Progenitor cell of endocrine pancreas (in vitro differentiated cells): ENCODE data around the gene SYNRG. TPM values are rescaled to one million over a fixed set of nuclear protein-coding genes. Genes with fewer than 3 reads are reported as not detected.

ENCODE experiments used
- DNase-seq: peaks from one replicate; pipeline ENCODE4 v3.0.0; 2021; ENCODE audit warnings: low spot score; ENCODE audit not compliant: unreplicated experiment
- H3K27ac Mint-ChIP-seq: 2 replicates; pipeline ENCODE4 v1.8.0; 2021; ENCODE audit warnings: mild to moderate bottlenecking, moderate library complexity, mixed read lengths
- H3K27me3 Mint-ChIP-seq: 2 replicates; pipeline ENCODE4 v1.8.0; 2021; ENCODE audit warnings: mixed read lengths
- H3K36me3 Mint-ChIP-seq: 2 replicates; pipeline ENCODE4 v1.8.0; 2022; ENCODE audit warnings: mixed read lengths; ENCODE audit not compliant: insufficient read depth
- H3K4me1 Mint-ChIP-seq: 2 replicates; pipeline ENCODE4 v1.8.0; 2021; ENCODE audit warnings: low read depth, mixed read lengths
- H3K4me3 Mint-ChIP-seq: 2 replicates; pipeline ENCODE4 v1.8.0; 2021; ENCODE audit warnings: low read depth, mild to moderate bottlenecking, moderate library complexity, mixed read lengths
- H3K9me3 Mint-ChIP-seq: 2 replicates; pipeline ENCODE4 v1.8.0; 2021; ENCODE audit warnings: low read depth, mixed read lengths
- CTCF ChIP-seq: fragments of 200-600 bp; sonication (generic); IDR thresholded peaks from one replicate; pipeline ENCODE4 v1.5.0; 2021; ENCODE audit warnings: antibody characterized with exemption, mild to moderate bottlenecking; ENCODE audit not compliant: unreplicated experiment
- total RNA-seq: library from RNA; stranded (reverse); gene quantifications from 2 replicates; pipeline ENCODE4 v1.2.1, GENCODE V29; 2021

SYNRG gene
- total RNA-seq, 1 donor from 2014 or later, result 73.0 TPM

GRCh38 chr17:37608351-37609169, 658 bp downstream of the SYNRG start:
- Mint-ChIP-seq H3K9me3 (no peaks in the 10 kb centered on the region), H3K4me3 (peak overlapping the region; percentile 92), H3K27me3 (no peaks in the 10 kb centered on the region), H3K36me3 (peaks cover 16% of the 10 kb centered on the region), H3K27ac (peak overlapping the region; percentile 97), H3K4me1 (peaks cover 14% of the 10 kb centered on the region)
- no peak for TF ChIP-seq CTCF
- peak; percentile 64 for DNase-seq

GRCh38 chr17:37607637-37608331, 1.4 kb downstream of the SYNRG start:
- Mint-ChIP-seq H3K27ac (peak overlapping the region; percentile 97), H3K36me3 (peaks cover 14% of the 10 kb centered on the region), H3K4me1 (peaks cover 14% of the 10 kb centered on the region), H3K27me3 (no peaks in the 10 kb centered on the region), H3K9me3 (no peaks in the 10 kb centered on the region), H3K4me3 (peak overlapping the region; percentile 92)
- DNase-seq, result no peak
- TF ChIP-seq CTCF, result no peak

GRCh38 chr17:37605813-37606505, 3.3 kb downstream of the SYNRG start:
- DNase-seq, result no peak
- TF ChIP-seq CTCF, result no peak
- peak overlapping the region; percentile 70 for H3K27ac Mint-ChIP-seq
- H3K27me3 Mint-ChIP-seq, result no peaks in the 10 kb centered on the region
- H3K4me3 Mint-ChIP-seq, result no peak overlapping the region
- peaks cover 18% of the 10 kb centered on the region for H3K36me3 Mint-ChIP-seq
- H3K9me3 Mint-ChIP-seq, result no peaks in the 10 kb centered on the region
- H3K4me1 Mint-ChIP-seq, result peaks cover 14% of the 10 kb centered on the region

GRCh38 chr17:37605081-37605480, 4.1 kb downstream of the SYNRG start:
- no peaks in the 10 kb centered on the region for H3K9me3 Mint-ChIP-seq
- peaks cover 20% of the 10 kb centered on the region for H3K36me3 Mint-ChIP-seq
- TF ChIP-seq CTCF, result no peak
- peaks cover 14% of the 10 kb centered on the region for H3K4me1 Mint-ChIP-seq
- no peak for DNase-seq
- H3K4me3 Mint-ChIP-seq, result no peak overlapping the region
- no peaks in the 10 kb centered on the region for H3K27me3 Mint-ChIP-seq
- H3K27ac Mint-ChIP-seq, result no peak overlapping the region

GRCh38 chr17:37604556-37604955, 4.7 kb downstream of the SYNRG start:
- Mint-ChIP-seq H3K27ac (no peak overlapping the region), H3K27me3 (no peaks in the 10 kb centered on the region), H3K4me1 (peaks cover 13% of the 10 kb centered on the region), H3K9me3 (no peaks in the 10 kb centered on the region), H3K36me3 (peaks cover 20% of the 10 kb centered on the region), H3K4me3 (no peak overlapping the region)
- DNase-seq, result no peak
- no peak for TF ChIP-seq CTCF
